Hepatocyte (in vitro differentiated cells): ENCODE measurements around the gene DCLK2. TPM values are rescaled to one million over a fixed set of nuclear protein-coding genes. Genes with fewer than 3 reads are reported as not detected.

Source experiments
- DNase-seq: peaks from one replicate; pipeline ENCODE4 v3.0.0-alpha.2; 2016; ENCODE audit warnings: low spot score
- H2AFZ ChIP-seq: fragments of 200-600 bp; sonication (generic); 2 replicates; pipeline ENCODE4 v1.6.0; 2016; ENCODE audit warnings: antibody characterized with exemption, mild to moderate bottlenecking
- H3K27ac ChIP-seq: fragments of 200-600 bp; sonication (generic); 2 replicates; pipeline ENCODE4 v1.5.1; 2016; ENCODE audit warnings: mild to moderate bottlenecking
- H3K27me3 ChIP-seq: fragments of 200-600 bp; sonication (generic); 2 replicates; pipeline ENCODE4 v1.6.1; 2016
- H3K36me3 ChIP-seq: fragments of 200-600 bp; sonication (generic); replicated peaks from 2 replicates; pipeline ENCODE4 v1.5.1; 2016; ENCODE audit warnings: low read depth; ENCODE audit not compliant: insufficient read depth
- H3K4me1 ChIP-seq: fragments of 200-600 bp; sonication (generic); 2 replicates; pipeline ENCODE4 v1.5.1; 2016; ENCODE audit warnings: mild to moderate bottlenecking, moderate library complexity; ENCODE audit not compliant: insufficient read depth
- H3K4me2 ChIP-seq: fragments of 200-600 bp; sonication (generic); 2 replicates; pipeline ENCODE4 v1.6.0; 2016
- H3K4me3 ChIP-seq: fragments of 200-600 bp; sonication (generic); 2 replicates; pipeline ENCODE4 v1.5.1; 2016; ENCODE audit warnings: mild to moderate bottlenecking
- H3K79me2 ChIP-seq: fragments of 200-600 bp; sonication (generic); 2 replicates; pipeline ENCODE4 v1.6.0; 2017; ENCODE audit warnings: mild to moderate bottlenecking
- H3K9me2 ChIP-seq: fragments of 200-600 bp; sonication (generic); replicated peaks from 2 replicates; pipeline ENCODE4 v1.6.0; 2017; ENCODE audit warnings: mild to moderate bottlenecking; ENCODE audit not compliant: insufficient read depth
- H3K9me3 ChIP-seq: fragments of 200-600 bp; sonication (generic); 2 replicates; pipeline ENCODE4 v1.5.1; 2016; ENCODE audit warnings: low read depth, mild to moderate bottlenecking
- H4K20me1 ChIP-seq: fragments of 200-600 bp; sonication (generic); 2 replicates; pipeline ENCODE4 v1.6.0; 2016; ENCODE audit warnings: mild to moderate bottlenecking; ENCODE audit not compliant: insufficient read depth, poor library complexity, severe bottlenecking
- EZH2 ChIP-seq: fragments of 200-600 bp; sonication (generic); IDR thresholded peaks from 2 replicates; pipeline ENCODE4 v1.6.1; 2016; ENCODE audit warnings: antibody characterized with exemption, mild to moderate bottlenecking, borderline replicate concordance
- EZH2phosphoT487 ChIP-seq: fragments of 200-600 bp; sonication (generic); IDR thresholded peaks from one replicate; pipeline ENCODE4 v1.6.1; 2018; ENCODE audit warnings: antibody characterized with exemption, mild to moderate bottlenecking, low read depth, moderate library complexity; ENCODE audit not compliant: unreplicated experiment, severe bottlenecking
- WGBS: methylation state at CpG from one replicate; pipeline ENCODE4 v1.1.6; 2016; ENCODE audit warnings: low lambda C conversion rate; ENCODE audit errors: missing lambda C conversion rate; 5-methylcytosine and 5-hydroxymethylcytosine counted together
- polyA plus RNA-seq: library from polyadenylated mRNA; unstranded; fragments of >200 nt; fragmentation: Nextera tagmentation; extraction: Ambion mirVana; gene quantifications from 2 replicates; pipeline ENCODE4 v1.2.1, GENCODE V29; 2016
- total RNA-seq: library from RNA; depleted of rRNA; stranded (reverse); fragments of >200 nt; gene quantifications from 2 replicates; pipeline ENCODE4 v1.2.3, GENCODE V29; 2014
- TF ChIP-seq, protein P1 (sequence below): fragments of 200-600 bp; sonication (generic); IDR thresholded peaks from 2 replicates; pipeline ENCODE4 v1.5.1; 2016; ENCODE audit warnings: antibody characterized with exemption, mild to moderate bottlenecking; ENCODE audit not compliant: poor library complexity

The DCLK2 gene
- total and polyA plus RNA-seq, 2 experiments from 2014 or later, result 1.5 to 2.8 TPM

DNA sequence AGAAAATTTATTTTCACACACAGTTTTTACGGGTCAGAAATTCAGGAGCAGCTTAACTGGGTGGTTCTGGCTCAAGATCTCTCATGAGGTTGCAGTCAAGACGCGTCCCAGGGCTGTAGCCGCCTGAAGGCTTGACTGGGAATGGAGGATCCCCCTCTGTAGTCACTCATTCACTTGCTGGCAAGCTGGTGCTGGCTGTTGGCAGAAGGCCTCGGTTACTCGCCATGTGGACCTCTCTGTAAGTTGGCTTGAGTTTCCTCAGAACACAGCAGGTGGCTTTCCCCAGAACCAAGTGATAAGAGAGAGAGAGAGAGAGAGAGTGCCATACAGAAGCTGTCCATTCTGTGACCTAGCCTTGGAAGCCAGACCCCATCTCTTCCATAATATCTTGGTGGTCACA lies 132.8 kb downstream of the DCLK2 start:
- Histone ChIP-seq H3K4me3 (no peak overlapping the region), H3K79me2 (no peaks in the 10 kb centered on the region), H3K4me2 (no peak overlapping the region), H3K9me2 (no peaks in the 10 kb centered on the region), H3K9me3 (no peaks in the 10 kb centered on the region), H4K20me1 (no peaks in the 10 kb centered on the region), H3K36me3 (no peaks in the 10 kb centered on the region), H3K4me1 (peaks cover 13% of the 10 kb centered on the region), H3K27me3 (no peaks in the 10 kb centered on the region), H2AFZ (no peak overlapping the region), H3K27ac (no peak overlapping the region)
- no peak for TF ChIP-seq EZH2phosphoT487
- no peak for TF ChIP-seq EZH2
- TF ChIP-seq, protein P1, sequence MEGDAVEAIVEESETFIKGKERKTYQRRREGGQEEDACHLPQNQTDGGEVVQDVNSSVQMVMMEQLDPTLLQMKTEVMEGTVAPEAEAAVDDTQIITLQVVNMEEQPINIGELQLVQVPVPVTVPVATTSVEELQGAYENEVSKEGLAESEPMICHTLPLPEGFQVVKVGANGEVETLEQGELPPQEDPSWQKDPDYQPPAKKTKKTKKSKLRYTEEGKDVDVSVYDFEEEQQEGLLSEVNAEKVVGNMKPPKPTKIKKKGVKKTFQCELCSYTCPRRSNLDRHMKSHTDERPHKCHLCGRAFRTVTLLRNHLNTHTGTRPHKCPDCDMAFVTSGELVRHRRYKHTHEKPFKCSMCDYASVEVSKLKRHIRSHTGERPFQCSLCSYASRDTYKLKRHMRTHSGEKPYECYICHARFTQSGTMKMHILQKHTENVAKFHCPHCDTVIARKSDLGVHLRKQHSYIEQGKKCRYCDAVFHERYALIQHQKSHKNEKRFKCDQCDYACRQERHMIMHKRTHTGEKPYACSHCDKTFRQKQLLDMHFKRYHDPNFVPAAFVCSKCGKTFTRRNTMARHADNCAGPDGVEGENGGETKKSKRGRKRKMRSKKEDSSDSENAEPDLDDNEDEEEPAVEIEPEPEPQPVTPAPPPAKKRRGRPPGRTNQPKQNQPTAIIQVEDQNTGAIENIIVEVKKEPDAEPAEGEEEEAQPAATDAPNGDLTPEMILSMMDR, result no peak
- DNase-seq, result no peak
- 96% methylated on average over 6 of the region's 6 CpGs for WGBS

DNA sequence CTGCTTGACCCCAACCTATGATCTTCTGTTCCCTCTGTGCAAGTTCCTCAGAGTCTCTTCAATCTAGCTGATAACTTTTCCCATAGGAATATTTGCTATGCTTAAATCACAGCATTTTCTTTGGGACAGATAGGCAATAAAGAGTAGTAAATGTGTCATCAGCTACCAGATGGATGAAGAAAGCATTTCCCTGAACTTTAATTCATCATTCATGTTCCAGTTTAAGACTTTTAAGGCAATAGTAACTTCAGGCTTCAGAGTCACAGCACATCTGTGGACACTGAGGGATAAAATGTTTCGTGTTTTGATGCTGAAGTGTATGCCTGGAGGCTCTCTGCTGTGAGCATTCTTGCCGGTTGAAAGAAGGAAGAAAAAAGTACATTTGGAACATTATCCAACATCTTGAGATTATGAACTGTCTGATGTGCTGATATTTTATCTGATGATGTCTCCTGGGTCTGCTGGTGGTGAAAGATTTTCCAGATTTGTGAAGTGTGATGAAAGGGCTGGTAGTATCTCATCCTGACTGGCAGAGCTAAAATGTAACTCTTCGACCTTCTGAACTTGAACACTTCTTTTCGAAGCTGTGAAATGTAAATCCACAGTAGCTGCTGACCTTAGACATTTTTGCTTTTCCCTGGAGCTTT lies 133.7 kb downstream of the DCLK2 start:
- H3K4me2 ChIP-seq, result no peak overlapping the region
- H3K79me2 ChIP-seq, result no peaks in the 10 kb centered on the region
- H3K36me3 ChIP-seq, result no peaks in the 10 kb centered on the region
- 39% methylated on average over 4 of the region's 4 CpGs for WGBS
- H3K4me3 ChIP-seq, result no peak overlapping the region
- TF ChIP-seq EZH2phosphoT487 (no peak), EZH2 (no peak)
- TF ChIP-seq, protein P1, result no peak
- H3K9me3 ChIP-seq, result no peaks in the 10 kb centered on the region
- H3K27ac ChIP-seq, result no peak overlapping the region
- no peaks in the 10 kb centered on the region for H3K9me2 ChIP-seq
- peaks cover 6% of the 10 kb centered on the region for H3K4me1 ChIP-seq
- no peaks in the 10 kb centered on the region for H4K20me1 ChIP-seq
- H3K27me3 ChIP-seq, result no peaks in the 10 kb centered on the region
- H2AFZ ChIP-seq, result no peak overlapping the region
- DNase-seq, result no peak

DNA sequence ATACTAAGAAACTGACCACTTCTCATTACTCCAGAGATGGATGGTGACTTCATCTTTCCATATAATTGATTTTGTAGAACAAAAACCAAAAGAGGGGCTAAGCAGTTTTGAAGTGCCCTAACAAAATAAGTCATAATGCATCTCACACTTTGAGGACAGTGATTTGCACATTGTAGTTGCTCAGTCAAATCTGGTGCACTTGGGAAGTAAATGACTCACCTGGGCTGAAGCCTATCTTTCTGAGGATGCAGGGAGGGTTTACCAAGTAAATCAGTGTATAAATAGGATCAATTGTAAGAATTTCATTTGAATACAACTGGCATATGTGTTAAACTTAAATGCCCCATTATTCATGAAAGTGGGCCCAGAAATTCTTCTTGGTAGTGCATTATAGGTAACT lies 134.2 kb downstream of the DCLK2 start:
- no peak overlapping the region for H3K27ac ChIP-seq
- DNase-seq, result no peak
- no peak overlapping the region for H3K4me3 ChIP-seq
- H4K20me1 ChIP-seq, result no peaks in the 10 kb centered on the region
- TF ChIP-seq EZH2phosphoT487, result no peak
- TF ChIP-seq, protein P1, result no peak
- no peak for TF ChIP-seq EZH2
- H3K4me2 ChIP-seq, result no peak overlapping the region
- no peaks in the 10 kb centered on the region for H3K9me2 ChIP-seq
- H3K27me3 ChIP-seq, result no peaks in the 10 kb centered on the region
- H3K9me3 ChIP-seq, result no peaks in the 10 kb centered on the region
- no peak overlapping the region for H2AFZ ChIP-seq
- no peaks in the 10 kb centered on the region for H3K36me3 ChIP-seq
- H3K4me1 ChIP-seq, result peaks cover 6% of the 10 kb centered on the region
- no peaks in the 10 kb centered on the region for H3K79me2 ChIP-seq

DNA sequence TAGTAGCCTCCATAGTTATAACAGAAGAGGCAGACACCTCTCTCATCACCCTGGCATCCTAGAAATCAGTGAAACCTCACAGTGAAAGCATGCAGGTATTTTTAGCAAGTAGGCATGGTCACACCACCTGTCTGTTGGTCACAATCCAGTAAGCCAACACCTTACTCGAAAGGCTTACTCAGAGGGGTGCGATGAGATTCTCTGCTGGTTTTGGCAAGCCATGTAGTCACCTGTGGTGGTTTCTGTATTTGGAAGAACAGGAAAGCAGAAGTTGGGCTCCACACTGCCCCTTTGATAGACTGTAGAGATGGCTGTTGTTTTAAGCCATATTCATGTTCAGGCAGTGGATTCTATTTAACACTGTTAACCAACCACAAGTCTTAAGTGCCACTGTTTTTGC lies 134.7 kb downstream of the DCLK2 start:
- Histone ChIP-seq H3K4me3 (no peak overlapping the region), H3K4me2 (no peak overlapping the region), H3K36me3 (no peaks in the 10 kb centered on the region), H3K9me2 (no peaks in the 10 kb centered on the region), H3K9me3 (no peaks in the 10 kb centered on the region), H3K27me3 (no peaks in the 10 kb centered on the region), H3K79me2 (no peaks in the 10 kb centered on the region), H3K27ac (no peak overlapping the region), H2AFZ (no peak overlapping the region), H3K4me1 (peaks cover 6% of the 10 kb centered on the region), H4K20me1 (no peaks in the 10 kb centered on the region)
- no peak for DNase-seq
- WGBS, result 100% methylated on average over 2 of the region's 2 CpGs
- TF ChIP-seq, protein P1, result no peak
- no peak for TF ChIP-seq EZH2phosphoT487
